GM12874 (cell line): Measurements from ENCODE around the gene INPP5A.

Experiments
- CTCF ChIP-seq: IDR thresholded peaks from 2 replicates; pipeline ENCODE4 v1.5.1; 2011; ENCODE audit warnings: low read depth, mild to moderate bottlenecking, control low read depth, low read length, moderate library complexity; ENCODE audit not compliant: insufficient read depth

INPP5A gene

GRCh38 chr10:132708936-132709335 is 171.3 kb downstream of the INPP5A start:
- no peak for TF ChIP-seq CTCF

DNA sequence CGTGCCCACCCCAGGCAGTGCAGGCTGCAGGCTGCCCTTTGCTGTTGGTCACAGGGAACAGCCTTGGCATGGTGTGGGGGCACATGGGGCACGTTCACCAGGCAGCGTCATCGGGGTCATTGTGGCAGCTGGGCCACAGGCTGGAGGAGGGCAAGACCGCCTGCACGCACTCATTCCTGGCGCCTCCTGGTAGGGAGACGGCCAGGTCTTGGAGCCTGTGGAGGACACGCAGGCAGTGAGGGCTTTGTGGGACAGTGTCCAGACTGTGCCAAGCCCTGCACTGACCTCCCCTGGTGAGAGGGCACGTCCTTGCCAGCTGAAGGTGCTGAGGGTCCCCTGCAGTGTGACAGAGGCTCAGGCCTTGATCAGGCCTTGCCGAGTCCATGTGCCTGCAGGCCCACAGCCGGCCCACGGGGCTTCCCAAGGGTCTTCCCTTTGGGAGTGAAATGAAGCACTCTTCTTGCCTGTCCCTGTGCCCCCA is 171.9 kb downstream of the INPP5A start:
- TF ChIP-seq CTCF = no peak

GRCh38 chr10:132710036-132710686 is 172.6 kb downstream of the INPP5A start:
- no peak for TF ChIP-seq CTCF

GRCh38 chr10:132710746-132711612 is 173.4 kb downstream of the INPP5A start:
- TF ChIP-seq CTCF = no peak

GRCh38 chr10:132711613-132712121 is 174.1 kb downstream of the INPP5A start:
- TF ChIP-seq CTCF = no peak

GRCh38 chr10:132712291-132712690 is 174.7 kb downstream of the INPP5A start:
- TF ChIP-seq CTCF = no peak

- no peak for TF ChIP-seq CTCF
Observed at GRCh38 chr10:132712743-132713142, 175.2 kb downstream of the INPP5A start.
